ENCODE results near the gene SLC39A11.

SLC39A11 gene

GRCh38 chr17:73101031-73101430 is 8.5 kb upstream of the SLC39A11 start:
- no peak overlapping the region for H2AFZ ChIP-seq (ENCODE audit: low read length)
- no peaks in the 10 kb centered on the region for H4K20me1 ChIP-seq (ENCODE audit: insufficient read depth, low read length)
- DNase-seq, result no peak
- no peaks in the 10 kb centered on the region for H3K27me3 ChIP-seq (replicated peaks; ENCODE audit: insufficient read depth, low read length)
- H3K9me2 ChIP-seq (replicated peaks; ENCODE audit: insufficient read depth, low read length), result no peaks in the 10 kb centered on the region
- H3K4me3 ChIP-seq (ENCODE audit: low read length), result no peak overlapping the region
- H3K4me1 ChIP-seq (ENCODE audit: low read length), result no peaks in the 10 kb centered on the region
- no peaks in the 10 kb centered on the region for H3K79me2 ChIP-seq (ENCODE audit: low read length)
- no peaks in the 10 kb centered on the region for H3F3A ChIP-seq (ENCODE audit: insufficient read depth, low read length)
- no peaks in the 10 kb centered on the region for H3K9me3 ChIP-seq (replicated peaks; ENCODE audit: insufficient read depth, low read length)
- no peak for TF ChIP-seq EZH2phosphoT487 (IDR thresholded peaks at IDR 0.05; ENCODE audit: low read length)
- TF ChIP-seq, protein P1, sequence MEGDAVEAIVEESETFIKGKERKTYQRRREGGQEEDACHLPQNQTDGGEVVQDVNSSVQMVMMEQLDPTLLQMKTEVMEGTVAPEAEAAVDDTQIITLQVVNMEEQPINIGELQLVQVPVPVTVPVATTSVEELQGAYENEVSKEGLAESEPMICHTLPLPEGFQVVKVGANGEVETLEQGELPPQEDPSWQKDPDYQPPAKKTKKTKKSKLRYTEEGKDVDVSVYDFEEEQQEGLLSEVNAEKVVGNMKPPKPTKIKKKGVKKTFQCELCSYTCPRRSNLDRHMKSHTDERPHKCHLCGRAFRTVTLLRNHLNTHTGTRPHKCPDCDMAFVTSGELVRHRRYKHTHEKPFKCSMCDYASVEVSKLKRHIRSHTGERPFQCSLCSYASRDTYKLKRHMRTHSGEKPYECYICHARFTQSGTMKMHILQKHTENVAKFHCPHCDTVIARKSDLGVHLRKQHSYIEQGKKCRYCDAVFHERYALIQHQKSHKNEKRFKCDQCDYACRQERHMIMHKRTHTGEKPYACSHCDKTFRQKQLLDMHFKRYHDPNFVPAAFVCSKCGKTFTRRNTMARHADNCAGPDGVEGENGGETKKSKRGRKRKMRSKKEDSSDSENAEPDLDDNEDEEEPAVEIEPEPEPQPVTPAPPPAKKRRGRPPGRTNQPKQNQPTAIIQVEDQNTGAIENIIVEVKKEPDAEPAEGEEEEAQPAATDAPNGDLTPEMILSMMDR (IDR thresholded peaks at IDR 0.05; ENCODE audit: low read length), result no peak
- no peak for TF ChIP-seq EZH2 (optimal IDR thresholded peaks at IDR 0.05; ENCODE audit: low read depth, low read length)
- no peak overlapping the region for H3K9ac ChIP-seq (ENCODE audit: low read length)
- H3K27ac ChIP-seq (ENCODE audit: low read length), result no peak overlapping the region
- no peak overlapping the region for H3K4me2 ChIP-seq (ENCODE audit: low read depth, low read length)
- no peaks in the 10 kb centered on the region for H3K36me3 ChIP-seq (replicated peaks; ENCODE audit: insufficient read depth, low read length)

DNA sequence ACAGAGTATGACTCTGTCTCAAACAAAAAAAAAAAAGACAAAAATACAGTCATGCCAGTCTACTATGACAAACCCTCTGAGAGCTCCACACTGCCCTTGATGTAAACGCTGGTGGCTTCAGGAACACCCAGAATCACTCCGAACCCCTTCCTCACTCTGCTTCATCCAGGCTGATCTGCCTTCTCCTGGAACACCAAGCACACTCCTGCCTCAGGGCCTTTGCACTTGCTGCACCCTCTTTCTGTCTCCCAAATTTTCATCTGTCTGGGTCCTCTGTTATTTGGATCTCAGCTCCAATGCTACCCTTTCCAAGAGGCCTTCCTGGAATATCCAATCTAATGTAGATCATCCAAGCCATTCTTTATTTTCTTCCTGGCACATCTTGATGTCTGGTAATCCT is 7.9 kb upstream of the SLC39A11 start:
- Histone ChIP-seq H3F3A (ENCODE audit: insufficient read depth, low read length) (no peaks in the 10 kb centered on the region), H3K4me3 (ENCODE audit: low read length) (no peak overlapping the region), H3K9ac (ENCODE audit: low read length) (no peak overlapping the region), H2AFZ (ENCODE audit: low read length) (no peak overlapping the region), H3K79me2 (ENCODE audit: low read length) (no peaks in the 10 kb centered on the region), H4K20me1 (ENCODE audit: insufficient read depth, low read length) (no peaks in the 10 kb centered on the region), H3K9me3 (replicated peaks; ENCODE audit: insufficient read depth, low read length) (no peaks in the 10 kb centered on the region), H3K4me1 (ENCODE audit: low read length) (no peaks in the 10 kb centered on the region), H3K36me3 (replicated peaks; ENCODE audit: insufficient read depth, low read length) (no peaks in the 10 kb centered on the region), H3K9me2 (replicated peaks; ENCODE audit: insufficient read depth, low read length) (no peaks in the 10 kb centered on the region), H3K27me3 (replicated peaks; ENCODE audit: insufficient read depth, low read length) (no peaks in the 10 kb centered on the region), H3K4me2 (ENCODE audit: low read depth, low read length) (no peak overlapping the region), H3K27ac (ENCODE audit: low read length) (no peak overlapping the region)
- no peak for DNase-seq
- TF ChIP-seq EZH2phosphoT487 (IDR thresholded peaks at IDR 0.05; ENCODE audit: low read length), result no peak
- no peak for TF ChIP-seq EZH2 (optimal IDR thresholded peaks at IDR 0.05; ENCODE audit: low read depth, low read length)
- TF ChIP-seq, protein P1 (IDR thresholded peaks at IDR 0.05; ENCODE audit: low read length), result no peak

DNA sequence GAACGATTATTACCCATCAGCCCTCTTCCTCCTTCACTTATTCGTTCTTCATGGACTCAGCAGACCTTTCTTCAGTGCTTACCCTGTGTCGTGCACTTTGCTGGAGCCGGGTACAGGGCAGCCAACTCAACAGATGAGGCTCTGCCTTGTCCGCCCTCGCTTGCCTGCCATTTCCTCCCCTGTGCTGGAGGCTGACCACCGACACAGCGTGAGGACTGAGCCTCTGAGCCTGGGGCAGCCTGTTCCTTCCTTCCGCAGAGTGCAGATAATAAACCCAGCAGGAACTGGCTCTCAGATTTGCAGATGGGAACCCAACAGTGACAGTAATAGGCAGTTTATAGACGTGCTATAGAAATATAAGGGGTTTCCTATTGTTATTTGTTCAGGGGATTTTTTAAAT is 7.0 kb upstream of the SLC39A11 start:
- DNase-seq, result no peak

More for the DNA sequence above, 7.0 kb upstream of the SLC39A11 start:
- H3K36me3 ChIP-seq (replicated peaks; ENCODE audit: insufficient read depth, low read length), result no peaks in the 10 kb centered on the region
- no peaks in the 10 kb centered on the region for H3K9me3 ChIP-seq (replicated peaks; ENCODE audit: insufficient read depth, low read length)
- no peaks in the 10 kb centered on the region for H3K27me3 ChIP-seq (replicated peaks; ENCODE audit: insufficient read depth, low read length)
- no peak overlapping the region for H3K4me3 ChIP-seq (ENCODE audit: low read length)
- H2AFZ ChIP-seq (ENCODE audit: low read length), result no peak overlapping the region
- no peaks in the 10 kb centered on the region for H3K4me1 ChIP-seq (ENCODE audit: low read length)
- H3K9me2 ChIP-seq (replicated peaks; ENCODE audit: insufficient read depth, low read length), result no peaks in the 10 kb centered on the region
- no peak overlapping the region for H3K9ac ChIP-seq (ENCODE audit: low read length)
- H3K79me2 ChIP-seq (ENCODE audit: low read length), result no peaks in the 10 kb centered on the region
- H3F3A ChIP-seq (ENCODE audit: insufficient read depth, low read length), result no peaks in the 10 kb centered on the region
- H3K27ac ChIP-seq (ENCODE audit: low read length), result no peak overlapping the region
- H4K20me1 ChIP-seq (ENCODE audit: insufficient read depth, low read length), result no peaks in the 10 kb centered on the region
- no peak for TF ChIP-seq EZH2 (optimal IDR thresholded peaks at IDR 0.05; ENCODE audit: low read depth, low read length)
- TF ChIP-seq EZH2phosphoT487 (IDR thresholded peaks at IDR 0.05; ENCODE audit: low read length), result no peak
- TF ChIP-seq, protein P1 (IDR thresholded peaks at IDR 0.05; ENCODE audit: low read length), result no peak
- no peak overlapping the region for H3K4me2 ChIP-seq (ENCODE audit: low read depth, low read length)

All from MM.1S (cell line).